Measurements from ENCODE around the gene TESMIN. TPM values are rescaled to one million over a fixed set of nuclear protein-coding genes. Genes with fewer than 3 reads are reported as not detected.
A peak's percentile ranks its signal among the peaks of the same experiment; 100 is the strongest.

Gene TESMIN, protein sequence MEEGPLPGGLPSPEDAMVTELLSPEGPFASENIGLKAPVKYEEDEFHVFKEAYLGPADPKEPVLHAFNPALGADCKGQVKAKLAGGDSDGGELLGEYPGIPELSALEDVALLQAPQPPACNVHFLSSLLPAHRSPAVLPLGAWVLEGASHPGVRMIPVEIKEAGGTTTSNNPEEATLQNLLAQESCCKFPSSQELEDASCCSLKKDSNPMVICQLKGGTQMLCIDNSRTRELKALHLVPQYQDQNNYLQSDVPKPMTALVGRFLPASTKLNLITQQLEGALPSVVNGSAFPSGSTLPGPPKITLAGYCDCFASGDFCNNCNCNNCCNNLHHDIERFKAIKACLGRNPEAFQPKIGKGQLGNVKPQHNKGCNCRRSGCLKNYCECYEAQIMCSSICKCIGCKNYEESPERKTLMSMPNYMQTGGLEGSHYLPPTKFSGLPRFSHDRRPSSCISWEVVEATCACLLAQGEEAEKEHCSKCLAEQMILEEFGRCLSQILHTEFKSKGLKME
- total RNA-seq, result 1 to 10 TPM; 1.1 to 2.2 TPM
- 10 to 100 TPM; 10.8 to 14.2 (median 12.7) TPM for polyA plus RNA-seq (ENCODE audit: insufficient read length in 6 of 6)
- long read RNA-seq, donor 1, partial matches to known transcripts, result 0 of 1 reads
- long read RNA-seq, donor 1, other reads (novel, unspliced or antisense), result 0 of 1 reads
- long read RNA-seq, donor 2, result 0 reads
- long read RNA-seq, donor 3, result 0 reads
- long read RNA-seq, donor 4, partial matches to known transcripts, result 1 of 1 reads
- long read RNA-seq, donor 4, other reads (novel, unspliced or antisense), result 0 of 1 reads
- long read RNA-seq, donor 5, result 0 reads
- long read RNA-seq, donor 6, partial matches to known transcripts, result 0 of 1 reads
- long read RNA-seq, donor 6, other reads (novel, unspliced or antisense), result 0 of 1 reads
- long read RNA-seq, donor 7, result 0 reads
- long read RNA-seq, donor 8, partial matches to known transcripts, result 0 of 2 reads
- long read RNA-seq, donor 8, other reads (novel, unspliced or antisense), result 0 of 2 reads
- long read RNA-seq, donor 9, result 0 reads
- long read RNA-seq, donor 10, result 0 reads
- long read RNA-seq, donor 11, result 0 reads
- long read RNA-seq, donor 12, partial matches to known transcripts, result 0 of 1 reads
- long read RNA-seq, donor 12, other reads (novel, unspliced or antisense), result 0 of 1 reads

DNA sequence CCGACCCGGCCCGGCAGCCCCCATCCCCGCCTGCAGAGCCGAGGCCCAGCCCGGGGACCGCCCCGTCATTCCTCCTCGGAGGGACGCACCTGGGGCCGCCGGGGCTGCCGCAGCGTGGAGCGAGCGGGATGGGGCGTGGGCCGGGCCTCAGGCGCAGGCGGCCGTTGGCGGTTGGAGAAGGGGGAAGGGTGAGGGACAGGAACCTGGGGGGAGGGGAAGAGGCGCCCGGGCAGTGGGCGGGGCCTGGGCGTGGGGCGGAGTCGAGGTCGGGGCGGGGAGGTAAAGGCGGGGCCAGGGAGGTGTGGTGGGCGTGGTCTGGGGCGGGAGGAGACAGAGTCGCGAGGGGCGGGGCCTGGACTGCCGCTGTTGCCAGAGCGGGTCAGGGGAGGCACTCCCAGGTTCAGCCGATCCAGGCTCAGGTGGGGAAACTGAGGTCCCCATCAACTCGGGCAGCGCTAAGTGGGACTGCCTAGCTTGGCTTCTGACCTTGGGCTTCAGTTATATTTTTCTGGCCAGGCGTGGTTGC, at the start of gene TESMIN:
TSS of gene TESMIN (minus strand) at position 190 of the 526 bp plus-strand sequence. CDS start 860 bp downstream, outside the sequence.
- intact Hi-C loops (cut with DNase I), result no loop called here

DNA sequence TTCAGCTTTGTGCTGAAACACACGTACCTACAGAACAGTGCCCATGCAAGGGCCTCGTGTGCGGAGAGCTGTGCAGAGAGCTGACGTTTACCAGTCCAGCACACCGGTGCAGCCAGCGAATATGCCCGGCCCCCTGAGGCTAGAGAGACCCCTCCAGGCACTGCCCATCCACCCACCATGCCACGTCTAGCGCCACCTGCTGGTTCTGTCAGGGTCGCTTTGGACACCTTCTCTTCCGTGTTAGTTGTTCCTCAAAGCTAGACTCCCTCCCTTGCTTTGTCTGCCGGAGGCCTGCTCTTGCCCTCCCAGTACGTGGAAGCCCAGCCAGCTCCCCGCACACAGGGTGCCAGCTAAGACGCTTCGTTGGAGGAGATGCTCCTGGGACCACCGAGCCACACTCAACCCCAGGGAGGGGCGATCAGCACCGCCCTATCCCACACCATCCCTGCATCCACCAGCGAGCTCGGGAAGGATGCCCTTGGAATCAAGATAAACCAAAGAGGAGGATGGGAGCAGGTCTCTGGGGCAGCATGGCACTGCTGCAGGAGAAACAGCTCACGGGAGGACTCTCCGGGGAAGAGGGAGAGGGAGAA, 47.0 kb upstream of the TESMIN start:
- Histone ChIP-seq H3K36me3 (peaks cover 0 to 100% of the 10 kb centered on the region in 2 donors), H3K9me3 (no peaks in the 10 kb centered on the region), H3K4me1 (no peaks in the 10 kb centered on the region), H3K4me3 (no peak overlapping the region), H3K27ac (no peak overlapping the region), H3K27me3 (no peaks in the 10 kb centered on the region)
- TF ChIP-seq, protein P1, sequence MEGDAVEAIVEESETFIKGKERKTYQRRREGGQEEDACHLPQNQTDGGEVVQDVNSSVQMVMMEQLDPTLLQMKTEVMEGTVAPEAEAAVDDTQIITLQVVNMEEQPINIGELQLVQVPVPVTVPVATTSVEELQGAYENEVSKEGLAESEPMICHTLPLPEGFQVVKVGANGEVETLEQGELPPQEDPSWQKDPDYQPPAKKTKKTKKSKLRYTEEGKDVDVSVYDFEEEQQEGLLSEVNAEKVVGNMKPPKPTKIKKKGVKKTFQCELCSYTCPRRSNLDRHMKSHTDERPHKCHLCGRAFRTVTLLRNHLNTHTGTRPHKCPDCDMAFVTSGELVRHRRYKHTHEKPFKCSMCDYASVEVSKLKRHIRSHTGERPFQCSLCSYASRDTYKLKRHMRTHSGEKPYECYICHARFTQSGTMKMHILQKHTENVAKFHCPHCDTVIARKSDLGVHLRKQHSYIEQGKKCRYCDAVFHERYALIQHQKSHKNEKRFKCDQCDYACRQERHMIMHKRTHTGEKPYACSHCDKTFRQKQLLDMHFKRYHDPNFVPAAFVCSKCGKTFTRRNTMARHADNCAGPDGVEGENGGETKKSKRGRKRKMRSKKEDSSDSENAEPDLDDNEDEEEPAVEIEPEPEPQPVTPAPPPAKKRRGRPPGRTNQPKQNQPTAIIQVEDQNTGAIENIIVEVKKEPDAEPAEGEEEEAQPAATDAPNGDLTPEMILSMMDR (IDR thresholded peaks at IDR 0.05), result peak; percentile 29 to 39
- DNase-seq, result no peak
- intact Hi-C loops (cut with DNase I), result no loop called here
- ATAC-seq, result peak; percentile 47

More for the DNA sequence above, at the start of gene TESMIN:
- TF ChIP-seq, protein P1 (IDR thresholded peaks at IDR 0.05), result no peak
- peak; percentile 100 for ATAC-seq
- Histone ChIP-seq H3K27ac (no peak within 1 kb of the TSS), H3K27me3 (no peaks in the 10 kb centered on the region), H3K4me1 (peaks cover 0 to 13% of the 10 kb centered on the region in 2 donors), H3K4me3 (peak within 1 kb of the TSS; percentile 29 to 49), H3K36me3 (peaks cover 0 to 20% of the 10 kb centered on the region in 2 donors), H3K9me3 (no peaks in the 10 kb centered on the region)
- peak; percentile 51 to 99 (median 88) for DNase-seq

DNA sequence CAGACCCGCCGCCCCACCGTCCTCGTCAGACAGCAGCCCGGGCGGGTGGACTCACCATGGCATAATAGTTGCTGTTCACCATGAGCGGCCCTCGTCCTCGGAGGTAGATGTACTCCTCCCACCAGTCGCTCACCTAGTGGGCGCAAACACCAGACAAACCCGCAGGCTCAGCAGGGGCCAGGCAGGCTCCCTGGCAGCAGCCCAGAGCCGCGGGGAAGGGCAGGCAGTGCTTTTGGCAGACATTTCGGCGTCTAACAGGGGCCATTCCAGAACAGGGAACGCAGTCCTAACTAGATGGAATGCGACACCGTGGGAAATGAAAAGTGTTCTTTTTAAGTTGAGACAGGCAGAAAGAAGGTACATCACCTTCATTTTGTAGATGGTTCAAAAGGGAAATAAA, 45.5 kb upstream of the TESMIN start:
- Histone ChIP-seq H3K27me3 (no peaks in the 10 kb centered on the region), H3K36me3 (peaks cover 0 to 100% of the 10 kb centered on the region in 2 donors), H3K4me1 (no peaks in the 10 kb centered on the region), H3K9me3 (no peaks in the 10 kb centered on the region), H3K4me3 (no peak overlapping the region), H3K27ac (no peak overlapping the region)
- DNase-seq (no peak), ATAC-seq (no peak)
- TF ChIP-seq, protein P1 (IDR thresholded peaks at IDR 0.05), result no peak
- intact Hi-C loops (cut with DNase I), result no loop called here

DNA sequence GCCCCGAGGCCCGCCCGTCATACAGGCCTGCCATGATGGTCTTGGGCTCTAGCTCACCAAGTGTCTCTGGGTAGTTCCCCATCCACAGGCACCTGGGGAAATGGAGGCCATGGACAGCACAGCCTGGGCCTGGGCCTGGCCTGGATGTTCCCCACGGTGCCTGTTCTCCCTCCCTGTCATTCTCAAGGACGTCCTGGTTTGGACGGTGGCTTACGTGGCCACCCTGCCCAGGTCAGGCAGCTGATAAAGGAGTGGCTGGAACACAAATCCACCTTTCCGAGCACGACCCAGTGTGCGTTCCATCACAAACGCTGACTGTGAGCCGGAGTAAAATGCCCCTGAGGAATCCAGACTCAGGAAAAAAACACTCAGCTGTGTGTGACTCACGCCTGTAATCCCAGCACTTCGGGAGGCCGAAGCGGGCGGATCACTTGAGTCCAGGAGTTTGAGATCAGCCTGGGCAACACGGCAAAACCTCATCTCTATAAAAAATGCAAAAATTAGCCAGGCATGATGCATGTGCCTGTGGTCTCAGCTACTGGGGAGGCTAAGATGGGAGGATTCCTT, 41.2 kb upstream of the TESMIN start:
- no peaks in the 10 kb centered on the region for H3K9me3 ChIP-seq
- DNase-seq (no peak), ATAC-seq (no peak)
- H3K27ac ChIP-seq, result no peak overlapping the region
- no peak overlapping the region for H3K4me3 ChIP-seq
- H3K36me3 ChIP-seq, result peaks cover 0 to 100% of the 10 kb centered on the region in 2 donors
- TF ChIP-seq, protein P1 (IDR thresholded peaks at IDR 0.05), result no peak
- no peaks in the 10 kb centered on the region for H3K4me1 ChIP-seq
- intact Hi-C loops (cut with DNase I), result no loop called here
- no peaks in the 10 kb centered on the region for H3K27me3 ChIP-seq

All from left lung (tissue), 14 donors.